Measurements from ENCODE around the gene COL4A4. TPM values are rescaled to one million over a fixed set of nuclear protein-coding genes. Genes with fewer than 3 reads are reported as not detected.

The COL4A4 gene
- total and polyA plus RNA-seq, 5 donors from 2014 or later, result 0.02 to 0.13 (median 0.06) TPM; not detected in 2

DNA sequence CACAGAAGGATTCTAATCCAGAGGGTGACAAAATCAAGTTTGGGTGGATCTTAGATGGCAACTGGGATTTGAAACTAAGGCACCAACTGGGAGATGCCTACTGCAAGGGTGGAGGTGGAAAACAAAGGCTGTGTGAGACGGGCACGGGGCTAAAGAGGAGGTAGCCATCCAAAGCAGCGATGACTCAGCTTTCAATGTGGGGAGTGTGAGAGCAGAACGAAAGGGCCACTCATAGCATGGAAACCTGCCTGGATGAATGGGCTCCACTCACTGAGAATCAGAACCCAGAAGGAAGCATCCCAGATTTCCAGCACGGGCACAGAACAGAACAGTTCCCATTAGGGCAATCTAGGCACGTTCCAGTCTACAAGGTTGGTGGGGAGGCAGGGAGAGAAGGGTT lies 159.5 kb downstream of the COL4A4 start:
- Histone ChIP-seq H3K9me3 (ENCODE audit: control insufficient read depth in 2 of 2, low read length in 2 of 2) (no peaks in the 10 kb centered on the region), H3K4me1 (ENCODE audit: control insufficient read depth, insufficient read depth, low read length, poor library complexity, severe bottlenecking) (no peaks in the 10 kb centered on the region), H3K4me3 (ENCODE audit: low read depth, low read length) (no peak overlapping the region), H3K27me3 (ENCODE audit: control insufficient read depth, insufficient read depth, low read length) (no peaks in the 10 kb centered on the region), H3K27ac (ENCODE audit: insufficient read depth, low read length, poor library complexity, severe bottlenecking) (no peak overlapping the region), H3K36me3 (ENCODE audit: control insufficient read depth, insufficient read depth, low read length) (peaks cover 7% of the 10 kb centered on the region)
- peak overlapping the region in 1 of 3 donors; percentile 29 for H3K27ac Mint-ChIP-seq
- H3K27me3 Mint-ChIP-seq, result no peaks in the 10 kb centered on the region
- DNase-seq (no peak), ATAC-seq (ENCODE audit: low read depth in 2 of 2) (no peak)
- H3K36me3 Mint-ChIP-seq, result peaks cover 13% of the 10 kb centered on the region
- H3K4me1 Mint-ChIP-seq, result no peaks in the 10 kb centered on the region
- H3K9me3 Mint-ChIP-seq, result no peaks in the 10 kb centered on the region
- no peak overlapping the region for H3K4me3 Mint-ChIP-seq

DNA sequence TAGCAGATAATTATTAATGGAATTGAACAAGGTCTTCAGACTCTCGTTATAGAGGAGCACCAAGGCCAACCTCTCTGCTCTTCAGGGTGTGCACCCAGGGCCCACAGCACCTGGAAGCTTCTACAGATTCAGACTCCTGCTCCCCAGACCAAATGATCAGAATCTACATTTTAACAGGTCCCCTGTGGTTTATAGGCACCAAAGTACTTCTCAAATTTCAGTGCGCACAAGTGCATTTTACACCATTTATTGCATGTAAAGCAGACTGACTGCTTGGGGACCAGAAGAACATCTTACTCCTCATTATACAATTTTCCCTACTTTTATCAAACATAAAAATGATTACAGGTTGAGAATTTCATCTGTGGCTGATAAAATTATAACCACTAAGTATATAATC lies 163.9 kb downstream of the COL4A4 start:
- Histone ChIP-seq H3K9me3 (ENCODE audit: control insufficient read depth in 2 of 2, low read length in 2 of 2) (no peaks in the 10 kb centered on the region), H3K4me3 (ENCODE audit: low read depth, low read length) (no peak overlapping the region), H3K4me1 (ENCODE audit: control insufficient read depth, insufficient read depth, low read length, poor library complexity, severe bottlenecking) (no peaks in the 10 kb centered on the region), H3K27ac (ENCODE audit: insufficient read depth, low read length, poor library complexity, severe bottlenecking) (no peak overlapping the region), H3K27me3 (ENCODE audit: control insufficient read depth, insufficient read depth, low read length) (no peaks in the 10 kb centered on the region), H3K36me3 (ENCODE audit: control insufficient read depth, insufficient read depth, low read length) (peaks cover 25% of the 10 kb centered on the region)
- peaks cover 0 to 2% (median 0%) of the 10 kb centered on the region in 7 donors for H3K9me3 Mint-ChIP-seq
- H3K27me3 Mint-ChIP-seq, result no peaks in the 10 kb centered on the region
- no peak overlapping the region for H3K4me3 Mint-ChIP-seq
- ATAC-seq (ENCODE audit: low read depth in 2 of 2) (no peak), DNase-seq (no peak)
- H3K36me3 Mint-ChIP-seq, result peaks cover 41% of the 10 kb centered on the region
- H3K27ac Mint-ChIP-seq, result no peak overlapping the region
- no peaks in the 10 kb centered on the region for H3K4me1 Mint-ChIP-seq

DNA sequence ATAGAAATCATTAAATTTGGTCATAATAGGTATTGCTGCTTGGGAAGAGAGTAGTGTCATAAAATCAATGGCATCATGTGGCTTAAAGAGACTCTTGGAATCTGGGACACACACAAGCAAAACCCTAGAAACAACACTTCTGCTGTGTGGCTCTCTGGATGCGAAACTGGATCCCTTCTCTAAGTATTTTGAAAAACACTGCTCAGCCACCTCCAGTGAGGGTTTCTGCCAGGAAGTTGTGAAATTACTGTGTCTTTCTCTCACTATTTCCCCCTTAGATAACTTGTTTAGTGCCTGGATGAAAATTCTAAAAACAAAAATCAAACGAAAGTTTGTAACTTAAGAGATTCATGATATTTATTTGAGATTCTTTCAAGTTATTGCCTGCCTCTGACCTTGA lies 164.3 kb downstream of the COL4A4 start:
- H3K4me1 Mint-ChIP-seq, result no peaks in the 10 kb centered on the region
- no peak overlapping the region for H3K27ac ChIP-seq (ENCODE audit: insufficient read depth, low read length, poor library complexity, severe bottlenecking)
- H3K4me3 ChIP-seq (ENCODE audit: low read depth, low read length), result no peak overlapping the region
- DNase-seq (no peak), ATAC-seq (ENCODE audit: low read depth in 2 of 2) (no peak)
- no peak overlapping the region for H3K4me3 Mint-ChIP-seq
- no peaks in the 10 kb centered on the region for H3K4me1 ChIP-seq (ENCODE audit: control insufficient read depth, insufficient read depth, low read length, poor library complexity, severe bottlenecking)
- H3K27me3 Mint-ChIP-seq, result no peaks in the 10 kb centered on the region
- H3K27me3 ChIP-seq (ENCODE audit: control insufficient read depth, insufficient read depth, low read length), result no peaks in the 10 kb centered on the region
- no peak overlapping the region for H3K27ac Mint-ChIP-seq
- peaks cover 25% of the 10 kb centered on the region for H3K36me3 ChIP-seq (ENCODE audit: control insufficient read depth, insufficient read depth, low read length)
- H3K9me3 Mint-ChIP-seq, result peaks cover 0 to 2% (median 0%) of the 10 kb centered on the region in 7 donors
- H3K36me3 Mint-ChIP-seq, result peaks cover 46% of the 10 kb centered on the region
- no peaks in the 10 kb centered on the region for H3K9me3 ChIP-seq (ENCODE audit: control insufficient read depth in 2 of 2, low read length in 2 of 2)

GRCh38 chr2:226995625-226996041 lies 168.4 kb downstream of the COL4A4 start:
- Histone ChIP-seq H3K36me3 (ENCODE audit: control insufficient read depth, insufficient read depth, low read length) (peaks cover 25% of the 10 kb centered on the region), H3K9me3 (ENCODE audit: control insufficient read depth in 2 of 2, low read length in 2 of 2) (no peaks in the 10 kb centered on the region), H3K4me3 (ENCODE audit: low read depth, low read length) (no peak overlapping the region), H3K27ac (ENCODE audit: insufficient read depth, low read length, poor library complexity, severe bottlenecking) (no peak overlapping the region), H3K27me3 (ENCODE audit: control insufficient read depth, insufficient read depth, low read length) (no peaks in the 10 kb centered on the region), H3K4me1 (ENCODE audit: control insufficient read depth, insufficient read depth, low read length, poor library complexity, severe bottlenecking) (no peaks in the 10 kb centered on the region)
- H3K36me3 Mint-ChIP-seq, result peaks cover 69% of the 10 kb centered on the region
- no peaks in the 10 kb centered on the region for H3K27me3 Mint-ChIP-seq
- DNase-seq (no peak), ATAC-seq (ENCODE audit: low read depth in 2 of 2) (no peak)
- H3K27ac Mint-ChIP-seq, result no peak overlapping the region
- peaks cover 0 to 2% (median 0%) of the 10 kb centered on the region in 7 donors for H3K9me3 Mint-ChIP-seq
- H3K4me3 Mint-ChIP-seq, result no peak overlapping the region
- no peaks in the 10 kb centered on the region for H3K4me1 Mint-ChIP-seq

- Mint-ChIP-seq H3K27me3 (no peaks in the 10 kb centered on the region), H3K27ac (no peak overlapping the region), H3K36me3 (peaks cover 60% of the 10 kb centered on the region), H3K4me3 (no peak overlapping the region), H3K9me3 (peaks cover 0 to 2% (median 0%) of the 10 kb centered on the region in 7 donors), H3K4me1 (no peaks in the 10 kb centered on the region)
- no peaks in the 10 kb centered on the region for H3K9me3 ChIP-seq (ENCODE audit: control insufficient read depth in 2 of 2, low read length in 2 of 2)
- no peak for DNase-seq
- H3K4me3 ChIP-seq (ENCODE audit: low read depth, low read length), result no peak overlapping the region
- no peak for ATAC-seq (ENCODE audit: low read depth in 2 of 2)
- H3K4me1 ChIP-seq (ENCODE audit: control insufficient read depth, insufficient read depth, low read length, poor library complexity, severe bottlenecking), result no peaks in the 10 kb centered on the region
- H3K36me3 ChIP-seq (ENCODE audit: control insufficient read depth, insufficient read depth, low read length), result peaks cover 18% of the 10 kb centered on the region
- H3K27ac ChIP-seq (ENCODE audit: insufficient read depth, low read length, poor library complexity, severe bottlenecking), result no peak overlapping the region
- no peaks in the 10 kb centered on the region for H3K27me3 ChIP-seq (ENCODE audit: control insufficient read depth, insufficient read depth, low read length)
Observed at GRCh38 chr2:226994775-226995174, 169.2 kb downstream of the COL4A4 start.

DNA sequence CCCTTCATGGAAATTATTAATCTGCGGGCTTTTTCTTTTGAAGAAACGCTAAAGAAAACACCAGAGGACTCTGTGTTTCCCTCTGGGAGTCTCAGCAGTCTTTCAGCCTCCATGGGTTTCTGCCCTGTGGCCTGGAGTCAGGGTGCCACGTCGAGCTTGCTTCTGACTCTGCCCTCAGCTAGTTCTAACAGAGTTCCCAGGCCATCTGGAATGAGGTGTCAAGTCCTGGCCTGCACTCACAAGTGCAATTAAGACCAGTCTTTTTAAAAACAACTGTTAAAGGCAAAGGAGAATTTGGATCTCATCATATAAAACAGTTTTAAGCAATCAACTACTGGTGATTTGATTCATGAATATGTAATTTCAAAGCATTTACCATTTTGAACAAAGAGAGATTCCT lies 170.8 kb downstream of the COL4A4 start:
- Mint-ChIP-seq H3K36me3 (peaks cover 53% of the 10 kb centered on the region), H3K27me3 (no peaks in the 10 kb centered on the region), H3K4me1 (no peaks in the 10 kb centered on the region), H3K4me3 (no peak overlapping the region), H3K27ac (no peak overlapping the region), H3K9me3 (peaks cover 0 to 2% (median 0%) of the 10 kb centered on the region in 7 donors)
- H3K9me3 ChIP-seq (ENCODE audit: control insufficient read depth in 2 of 2, low read length in 2 of 2), result no peaks in the 10 kb centered on the region
- H3K4me1 ChIP-seq (ENCODE audit: control insufficient read depth, insufficient read depth, low read length, poor library complexity, severe bottlenecking), result no peaks in the 10 kb centered on the region
- no peak for DNase-seq
- H3K27me3 ChIP-seq (ENCODE audit: control insufficient read depth, insufficient read depth, low read length), result no peaks in the 10 kb centered on the region
- no peak overlapping the region for H3K4me3 ChIP-seq (ENCODE audit: low read depth, low read length)
- ATAC-seq (ENCODE audit: low read depth in 2 of 2), result no peak
- H3K36me3 ChIP-seq (ENCODE audit: control insufficient read depth, insufficient read depth, low read length), result peaks cover 15% of the 10 kb centered on the region
- H3K27ac ChIP-seq (ENCODE audit: insufficient read depth, low read length, poor library complexity, severe bottlenecking), result no peak overlapping the region

GRCh38 chr2:226991663-226992062 lies 172.3 kb downstream of the COL4A4 start:
- Mint-ChIP-seq H3K4me3 (no peak overlapping the region), H3K36me3 (peaks cover 59% of the 10 kb centered on the region), H3K27me3 (no peaks in the 10 kb centered on the region), H3K4me1 (no peaks in the 10 kb centered on the region), H3K9me3 (peaks cover 0 to 2% (median 0%) of the 10 kb centered on the region in 7 donors), H3K27ac (no peak overlapping the region)
- Histone ChIP-seq H3K4me3 (ENCODE audit: low read depth, low read length) (no peak overlapping the region), H3K36me3 (ENCODE audit: control insufficient read depth, insufficient read depth, low read length) (peaks cover 15% of the 10 kb centered on the region), H3K9me3 (ENCODE audit: control insufficient read depth in 2 of 2, low read length in 2 of 2) (no peaks in the 10 kb centered on the region), H3K4me1 (ENCODE audit: control insufficient read depth, insufficient read depth, low read length, poor library complexity, severe bottlenecking) (no peaks in the 10 kb centered on the region), H3K27ac (ENCODE audit: insufficient read depth, low read length, poor library complexity, severe bottlenecking) (no peak overlapping the region), H3K27me3 (ENCODE audit: control insufficient read depth, insufficient read depth, low read length) (no peaks in the 10 kb centered on the region)
- no peak for ATAC-seq (ENCODE audit: low read depth in 2 of 2)
- no peak for DNase-seq

GRCh38 chr2:226985583-226985946 lies 178.4 kb downstream of the COL4A4 start:
- Mint-ChIP-seq H3K9me3 (no peaks in the 10 kb centered on the region), H3K4me3 (no peak overlapping the region), H3K4me1 (peaks cover 5 to 24% (median 19%) of the 10 kb centered on the region in 4 donors), H3K27me3 (no peaks in the 10 kb centered on the region), H3K27ac (no peak overlapping the region), H3K36me3 (peaks cover 19% of the 10 kb centered on the region)
- ATAC-seq (ENCODE audit: low read depth in 2 of 2) (no peak), DNase-seq (no peak)
- Histone ChIP-seq H3K27ac (ENCODE audit: insufficient read depth, low read length, poor library complexity, severe bottlenecking) (no peak overlapping the region), H3K27me3 (ENCODE audit: control insufficient read depth, insufficient read depth, low read length) (no peaks in the 10 kb centered on the region), H3K9me3 (ENCODE audit: control insufficient read depth in 2 of 2, low read length in 2 of 2) (no peaks in the 10 kb centered on the region), H3K4me3 (ENCODE audit: low read depth, low read length) (no peak overlapping the region), H3K4me1 (ENCODE audit: control insufficient read depth, insufficient read depth, low read length, poor library complexity, severe bottlenecking) (peaks cover 9% of the 10 kb centered on the region), H3K36me3 (ENCODE audit: control insufficient read depth, insufficient read depth, low read length) (peaks cover 2% of the 10 kb centered on the region)
